NT2/D1 (cell line): ENCODE measurements around the gene EEF2KMT.
"Not testable (repeated sequence)": the region's sequence is repeated elsewhere in the genome, so short reads cannot be mapped to it uniquely, and the experiment has no call there.

Experiments
- DNase-seq: peaks from one replicate; pipeline ENCODE4 v3.0.0-alpha.2; 2011; ENCODE audit warnings: low read depth, low spot score
- H3K27me3 ChIP-seq: 2 replicates; pipeline ENCODE4 v1.6.0; 2011; ENCODE audit warnings: mild to moderate bottlenecking; ENCODE audit not compliant: insufficient read length, insufficient read depth
- H3K36me3 ChIP-seq: 2 replicates; pipeline ENCODE4 v1.6.1; 2011; ENCODE audit warnings: mild to moderate bottlenecking, low read length, mixed read lengths; ENCODE audit not compliant: insufficient read depth, insufficient read length
- H3K4me1 ChIP-seq: 2 replicates; pipeline ENCODE4 v1.5.1; 2011; ENCODE audit not compliant: insufficient read depth, insufficient read length
- H3K4me3 ChIP-seq: 2 replicates; pipeline ENCODE4 v1.5.1; 2011; ENCODE audit warnings: low read depth; ENCODE audit not compliant: insufficient read length
- H3K9ac ChIP-seq: 2 replicates; pipeline ENCODE4 v1.6.0; 2011; ENCODE audit warnings: low read depth; ENCODE audit not compliant: insufficient read length
- H3K9me3 ChIP-seq: 2 replicates; pipeline ENCODE4 v1.5.1; 2011; ENCODE audit warnings: mild to moderate bottlenecking, low read length; ENCODE audit not compliant: insufficient read depth
- SUZ12 ChIP-seq: IDR thresholded peaks from 2 replicates; pipeline ENCODE4 v1.6.1; 2011; ENCODE audit not compliant: insufficient read length, insufficient read depth; ENCODE audit errors: extremely low read depth
- YY1 ChIP-seq: IDR thresholded peaks from 2 replicates; pipeline ENCODE4 v1.6.1; 2011; ENCODE audit not compliant: insufficient read length, insufficient read depth
- ZNF274 ChIP-seq: IDR thresholded peaks from 2 replicates; pipeline ENCODE4 v1.6.1; 2011; ENCODE audit warnings: mild to moderate bottlenecking, low read depth, low read length

Gene EEF2KMT

DNA sequence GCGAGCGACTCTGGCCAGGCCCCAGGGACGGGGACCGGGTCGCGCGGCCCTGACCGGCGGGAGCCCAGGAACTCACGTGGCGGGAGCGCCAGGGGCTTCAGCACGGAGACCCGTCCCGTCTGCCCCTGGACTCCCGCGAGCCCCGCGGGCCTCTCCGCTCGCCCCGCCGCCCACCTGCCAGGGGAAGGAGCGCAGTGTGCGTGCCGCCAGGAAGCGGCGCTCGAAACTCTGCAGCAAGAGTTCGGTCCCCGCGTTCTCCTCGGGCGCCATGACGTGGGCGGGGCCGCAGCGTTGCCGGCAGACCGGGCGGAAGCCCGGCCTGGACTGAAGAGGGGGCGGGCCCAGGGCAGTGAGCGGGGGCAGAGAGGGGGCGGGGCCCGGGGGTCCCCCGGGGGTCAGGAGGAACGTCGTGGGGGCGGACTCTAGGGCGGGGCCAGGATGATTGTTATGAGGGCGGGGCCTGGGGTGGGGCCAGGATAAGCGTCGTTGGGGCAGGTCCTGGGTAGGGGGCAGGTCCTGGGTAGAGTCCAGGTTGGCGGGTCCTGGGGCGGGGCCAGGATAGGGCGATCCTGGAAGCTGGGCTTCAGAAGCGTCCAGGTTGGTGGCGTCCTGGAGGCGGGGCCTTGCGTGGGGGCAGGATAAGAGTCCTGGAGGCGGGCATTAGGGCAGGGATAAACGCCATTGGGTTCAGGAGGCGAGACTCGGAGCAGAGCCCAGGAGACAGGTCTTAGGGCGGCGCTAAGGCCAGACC lies at the start of gene EEF2KMT:
Gene EEF2KMT, minus strand, starts transcription at position 326 of the 751 bp plus-strand sequence. Its CDS starts 56 bp downstream, at position 270.
- H3K4me3 ChIP-seq: peak within 1 kb of the TSS; percentile 80
- not testable (repeated sequence) for H3K27me3 ChIP-seq, H3K9me3 ChIP-seq, H3K4me1 ChIP-seq
- H3K9ac ChIP-seq: peak within 1 kb of the TSS; percentile 87
- DNase-seq: peak; percentile 96
- peaks cover 11% of the 10 kb centered on the region for H3K36me3 ChIP-seq
- TF ChIP-seq YY1: peak; percentile 49

DNA sequence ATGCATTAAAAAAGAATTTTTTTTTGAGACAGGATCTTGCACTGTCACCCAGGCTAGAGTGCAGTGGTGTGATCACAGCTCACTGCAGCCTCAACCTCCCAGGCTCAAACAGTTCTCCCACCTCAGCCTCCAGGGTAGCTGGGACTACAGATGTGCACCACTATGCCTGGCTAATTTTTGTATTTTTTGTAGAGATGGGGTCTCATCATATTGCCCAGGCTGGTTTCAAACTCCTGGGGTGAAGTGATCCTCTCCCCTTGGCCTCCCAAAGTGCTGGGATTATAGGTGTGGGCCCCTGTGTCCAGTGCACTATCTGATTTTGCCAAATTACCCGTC lies 47.0 kb upstream of the EEF2KMT start:
- not testable (repeated sequence) for DNase-seq, H3K9ac ChIP-seq, H3K27me3 ChIP-seq, H3K36me3 ChIP-seq, H3K9me3 ChIP-seq, H3K4me3 ChIP-seq, H3K4me1 ChIP-seq

- Histone ChIP-seq H3K36me3 (no peaks in the 10 kb centered on the region), H3K9me3 (no peaks in the 10 kb centered on the region), H3K4me1 (no peaks in the 10 kb centered on the region), H3K9ac (no peak overlapping the region), H3K27me3 (no peaks in the 10 kb centered on the region), H3K4me3 (no peak overlapping the region)
- no peak for DNase-seq
- TF ChIP-seq SUZ12 (no peak), YY1 (no peak), ZNF274 (no peak)
Measured at GRCh38 chr16:5143761-5144620, 46.4 kb upstream of the EEF2KMT start.

GRCh38 chr16:5140151-5140550 lies 42.6 kb upstream of the EEF2KMT start:
- H3K36me3 ChIP-seq, DNase-seq, H3K4me1 ChIP-seq, H3K9me3 ChIP-seq, H3K9ac ChIP-seq, H3K27me3 ChIP-seq, H3K4me3 ChIP-seq: not testable (repeated sequence)

GRCh38 chr16:5134739-5135452 lies 37.3 kb upstream of the EEF2KMT start:
- H3K9me3 ChIP-seq, H3K4me1 ChIP-seq, H3K27me3 ChIP-seq, H3K36me3 ChIP-seq, H3K9ac ChIP-seq, H3K4me3 ChIP-seq: not testable (repeated sequence)
- DNase-seq: peak; percentile 54

- not testable (repeated sequence) for H3K27me3 ChIP-seq, H3K9me3 ChIP-seq, H3K4me1 ChIP-seq, H3K4me3 ChIP-seq, DNase-seq, H3K36me3 ChIP-seq, H3K9ac ChIP-seq
Measured at GRCh38 chr16:5132915-5133600, 35.5 kb upstream of the EEF2KMT start.

GRCh38 chr16:5131467-5132004 lies 33.9 kb upstream of the EEF2KMT start:
- H3K9me3 ChIP-seq, H3K4me3 ChIP-seq, DNase-seq, H3K27me3 ChIP-seq, H3K9ac ChIP-seq, H3K36me3 ChIP-seq, H3K4me1 ChIP-seq: not testable (repeated sequence)

GRCh38 chr16:5117300-5118087 lies 19.9 kb upstream of the EEF2KMT start:
- not testable (repeated sequence) for H3K9ac ChIP-seq, H3K4me1 ChIP-seq, H3K9me3 ChIP-seq, H3K36me3 ChIP-seq, H3K4me3 ChIP-seq, DNase-seq, H3K27me3 ChIP-seq

DNA sequence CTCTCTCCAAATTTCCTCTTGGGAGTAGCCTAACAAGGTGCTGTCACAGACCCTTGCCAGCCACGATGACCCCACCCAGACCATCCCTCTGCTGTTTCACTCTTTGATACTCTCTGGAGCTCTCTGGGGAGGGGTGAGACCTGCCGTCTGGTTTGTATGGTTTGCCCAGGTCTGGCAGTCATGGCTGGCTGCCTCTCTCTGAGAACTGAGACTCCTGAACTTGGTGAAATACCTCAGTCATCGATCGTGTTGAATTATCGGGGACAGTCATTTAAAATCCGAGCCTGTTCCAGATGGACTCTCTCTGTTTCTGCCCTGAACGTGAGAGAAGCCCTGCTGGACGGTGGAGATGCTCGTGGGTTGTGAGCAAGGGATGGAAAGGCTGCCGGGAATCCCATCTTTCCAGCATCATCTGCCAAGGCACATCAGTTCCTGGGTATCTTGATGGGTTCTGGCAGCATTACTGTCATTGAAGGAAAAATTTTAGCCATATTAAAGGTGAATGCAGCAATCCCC lies 19.2 kb upstream of the EEF2KMT start:
- H3K9me3 ChIP-seq, H3K36me3 ChIP-seq, DNase-seq, H3K4me3 ChIP-seq, H3K27me3 ChIP-seq, H3K4me1 ChIP-seq, H3K9ac ChIP-seq: not testable (repeated sequence)

GRCh38 chr16:5110933-5111332 lies 13.3 kb upstream of the EEF2KMT start:
- not testable (repeated sequence) for H3K27me3 ChIP-seq, H3K36me3 ChIP-seq, H3K4me1 ChIP-seq, DNase-seq, H3K9me3 ChIP-seq, H3K9ac ChIP-seq, H3K4me3 ChIP-seq
